Measurements from ENCODE around the gene NEK9. TPM values are rescaled to one million over a fixed set of nuclear protein-coding genes. Genes with fewer than 3 reads are reported as not detected.

The NEK9 gene
- total RNA-seq, 1 donor from 2014 or later, result 97.7 TPM

DNA sequence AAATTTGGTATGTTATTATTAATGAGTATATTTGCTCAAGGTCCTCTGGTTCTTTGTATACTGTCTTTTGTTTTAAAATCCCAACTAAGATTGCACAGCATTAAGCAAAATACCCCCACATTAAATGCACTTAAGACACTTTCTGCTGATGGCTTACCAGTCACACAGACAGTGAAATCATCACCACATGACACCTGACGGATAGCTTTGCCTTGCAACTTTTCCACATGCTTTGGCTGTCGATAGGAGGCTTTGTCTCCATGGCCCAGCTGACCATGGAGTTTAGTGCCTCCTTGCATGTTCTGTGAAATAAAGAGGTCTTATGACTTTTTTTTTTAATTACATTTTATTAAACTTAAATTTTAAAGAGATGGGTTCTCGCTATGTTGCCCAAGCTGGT is 19.7 kb downstream of the NEK9 start:
- Histone ChIP-seq H3K9me3 (no peaks in the 10 kb centered on the region), H3K27ac (no peak overlapping the region), H3K4me1 (no peaks in the 10 kb centered on the region), H3K4me3 (no peak overlapping the region), H3K36me3 (peaks cover 100% of the 10 kb centered on the region), H3K27me3 (ENCODE audit: low read depth) (no peaks in the 10 kb centered on the region)
- ATAC-seq (no peak), DNase-seq (no peak)
- TF ChIP-seq, protein P1, sequence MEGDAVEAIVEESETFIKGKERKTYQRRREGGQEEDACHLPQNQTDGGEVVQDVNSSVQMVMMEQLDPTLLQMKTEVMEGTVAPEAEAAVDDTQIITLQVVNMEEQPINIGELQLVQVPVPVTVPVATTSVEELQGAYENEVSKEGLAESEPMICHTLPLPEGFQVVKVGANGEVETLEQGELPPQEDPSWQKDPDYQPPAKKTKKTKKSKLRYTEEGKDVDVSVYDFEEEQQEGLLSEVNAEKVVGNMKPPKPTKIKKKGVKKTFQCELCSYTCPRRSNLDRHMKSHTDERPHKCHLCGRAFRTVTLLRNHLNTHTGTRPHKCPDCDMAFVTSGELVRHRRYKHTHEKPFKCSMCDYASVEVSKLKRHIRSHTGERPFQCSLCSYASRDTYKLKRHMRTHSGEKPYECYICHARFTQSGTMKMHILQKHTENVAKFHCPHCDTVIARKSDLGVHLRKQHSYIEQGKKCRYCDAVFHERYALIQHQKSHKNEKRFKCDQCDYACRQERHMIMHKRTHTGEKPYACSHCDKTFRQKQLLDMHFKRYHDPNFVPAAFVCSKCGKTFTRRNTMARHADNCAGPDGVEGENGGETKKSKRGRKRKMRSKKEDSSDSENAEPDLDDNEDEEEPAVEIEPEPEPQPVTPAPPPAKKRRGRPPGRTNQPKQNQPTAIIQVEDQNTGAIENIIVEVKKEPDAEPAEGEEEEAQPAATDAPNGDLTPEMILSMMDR (IDR thresholded peaks at IDR 0.05), result no peak
- intact Hi-C loops (cut with DNase I), result no loop called here

DNA sequence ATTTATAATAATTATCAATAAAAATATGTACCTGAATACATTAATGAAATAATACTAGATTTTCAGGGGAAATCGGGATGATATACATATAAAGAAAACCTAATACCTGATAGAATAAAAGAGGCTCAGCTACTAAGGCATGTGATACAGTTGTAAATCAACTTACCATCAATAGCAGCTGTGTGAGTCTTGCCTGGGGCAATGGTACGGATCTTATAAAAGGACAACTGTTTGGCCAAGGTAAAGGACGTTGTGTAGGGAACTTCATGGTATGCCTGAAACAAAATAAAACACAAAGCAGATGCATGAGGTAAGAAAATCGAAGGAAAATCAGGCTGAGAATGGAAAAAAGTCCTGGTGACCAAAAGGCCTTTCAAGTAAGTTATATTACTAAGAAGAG is 25.4 kb downstream of the NEK9 start:
- no peaks in the 10 kb centered on the region for H3K27me3 ChIP-seq (ENCODE audit: low read depth)
- H3K4me3 ChIP-seq, result no peak overlapping the region
- H3K4me1 ChIP-seq, result no peaks in the 10 kb centered on the region
- DNase-seq (no peak), ATAC-seq (no peak)
- TF ChIP-seq, protein P1 (IDR thresholded peaks at IDR 0.05), result no peak
- H3K27ac ChIP-seq, result no peak overlapping the region
- intact Hi-C loops (cut with DNase I), result no loop called here
- H3K36me3 ChIP-seq, result peaks cover 98% of the 10 kb centered on the region
- H3K9me3 ChIP-seq, result no peaks in the 10 kb centered on the region

DNA sequence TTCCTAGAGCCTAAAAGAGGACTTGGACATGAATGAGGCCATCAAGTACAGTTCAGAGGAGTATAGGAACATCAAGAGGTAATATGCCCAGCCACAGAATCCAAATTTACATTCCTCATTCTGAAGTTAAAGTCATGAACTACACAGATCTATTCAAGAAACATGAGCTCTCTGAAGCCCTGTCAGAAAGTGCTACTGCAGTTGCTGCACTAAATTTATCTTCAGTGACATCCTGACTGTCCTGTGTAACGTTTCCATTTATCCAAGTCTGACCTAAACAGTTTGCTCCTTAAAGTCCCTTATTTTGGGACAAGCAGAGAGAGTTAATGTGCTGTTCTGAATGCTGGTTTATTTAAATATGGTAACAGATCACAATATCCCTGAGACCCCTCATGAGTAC is 28.2 kb downstream of the NEK9 start:
- Histone ChIP-seq H3K36me3 (peaks cover 98% of the 10 kb centered on the region), H3K27me3 (ENCODE audit: low read depth) (no peaks in the 10 kb centered on the region), H3K27ac (no peak overlapping the region), H3K9me3 (no peaks in the 10 kb centered on the region), H3K4me1 (no peaks in the 10 kb centered on the region), H3K4me3 (no peak overlapping the region)
- TF ChIP-seq, protein P1 (IDR thresholded peaks at IDR 0.05), result no peak
- intact Hi-C loops (cut with DNase I), result no loop called here
- DNase-seq, result no peak
- ATAC-seq, result no peak

DNA sequence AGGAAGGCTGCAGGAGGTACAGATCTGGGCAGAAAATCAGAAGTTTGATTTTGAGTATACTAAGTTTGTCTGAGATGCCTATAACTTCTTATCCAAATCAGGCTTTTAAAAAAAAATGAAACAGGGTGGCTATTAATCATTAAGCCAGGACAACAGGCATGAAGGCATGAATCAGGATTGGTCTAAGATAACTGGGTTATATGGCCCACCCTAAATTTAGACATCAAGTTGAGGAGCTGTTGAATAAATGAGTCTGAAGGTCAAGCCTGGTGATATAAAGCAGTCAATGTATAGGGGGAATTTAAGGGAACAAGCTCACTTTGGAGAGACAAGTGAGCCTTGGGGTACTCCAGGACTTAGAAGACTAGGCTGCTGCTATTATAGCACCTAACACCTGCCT is 28.6 kb downstream of the NEK9 start:
- Histone ChIP-seq H3K27ac (no peak overlapping the region), H3K4me3 (no peak overlapping the region), H3K36me3 (peaks cover 98% of the 10 kb centered on the region), H3K9me3 (no peaks in the 10 kb centered on the region), H3K4me1 (no peaks in the 10 kb centered on the region), H3K27me3 (ENCODE audit: low read depth) (no peaks in the 10 kb centered on the region)
- TF ChIP-seq, protein P1 (IDR thresholded peaks at IDR 0.05), result no peak
- no peak for DNase-seq
- intact Hi-C loops (cut with DNase I), result no loop called here
- no peak for ATAC-seq

DNA sequence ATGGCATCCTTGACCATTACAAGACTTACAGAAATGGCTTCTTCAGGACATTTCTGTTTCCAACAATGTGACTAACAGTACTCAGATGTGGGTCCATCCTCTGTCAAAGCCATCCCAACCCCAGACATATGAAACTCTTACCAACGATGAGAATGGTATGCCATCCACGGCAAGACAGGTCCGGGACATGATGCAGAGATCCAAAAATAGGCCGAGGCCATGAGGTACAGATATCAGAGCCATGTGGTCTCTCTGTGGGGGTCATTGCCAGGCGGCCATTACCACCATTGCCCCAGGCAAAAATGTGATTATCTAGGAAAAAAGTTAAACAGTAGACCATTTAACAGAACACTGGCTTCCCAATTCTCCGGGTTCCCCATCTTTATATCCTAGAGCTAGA is 29.9 kb downstream of the NEK9 start:
- H3K36me3 ChIP-seq, result peaks cover 100% of the 10 kb centered on the region
- TF ChIP-seq, protein P1 (IDR thresholded peaks at IDR 0.05), result no peak
- ATAC-seq, result no peak
- no peak overlapping the region for H3K27ac ChIP-seq
- intact Hi-C loops (cut with DNase I), result no loop called here
- H3K4me3 ChIP-seq, result no peak overlapping the region
- H3K4me1 ChIP-seq, result no peaks in the 10 kb centered on the region
- no peaks in the 10 kb centered on the region for H3K9me3 ChIP-seq
- no peak for DNase-seq
- H3K27me3 ChIP-seq (ENCODE audit: low read depth), result no peaks in the 10 kb centered on the region

DNA sequence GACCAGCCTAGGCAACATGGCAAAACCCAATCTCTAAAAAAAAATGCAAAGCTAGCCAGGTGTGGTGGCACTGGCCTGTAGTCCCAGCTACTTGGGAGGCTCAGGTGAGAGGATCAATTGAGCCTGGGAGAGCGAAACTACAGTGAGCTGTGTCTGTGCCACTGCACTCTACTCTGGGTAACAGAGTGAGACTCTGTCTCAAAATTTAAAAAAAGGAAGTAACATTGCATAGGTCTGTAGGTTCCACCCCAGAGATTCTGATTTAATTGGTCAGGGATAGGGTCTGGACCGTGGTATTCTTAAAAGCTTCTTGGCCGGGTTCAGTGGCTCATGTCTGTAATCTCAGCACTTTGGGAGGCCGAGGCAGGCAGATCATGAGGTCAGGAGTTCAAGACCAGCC is 31.2 kb downstream of the NEK9 start:
- Histone ChIP-seq H3K4me1 (no peaks in the 10 kb centered on the region), H3K27me3 (ENCODE audit: low read depth) (no peaks in the 10 kb centered on the region), H3K27ac (no peak overlapping the region), H3K9me3 (no peaks in the 10 kb centered on the region), H3K36me3 (peaks cover 100% of the 10 kb centered on the region), H3K4me3 (no peak overlapping the region)
- intact Hi-C loops (cut with DNase I), result no loop called here
- TF ChIP-seq, protein P1 (IDR thresholded peaks at IDR 0.05), result no peak
- DNase-seq, result no peak
- ATAC-seq, result no peak
